Activated T-cell treated with anti-CD3 and anti-CD28 coated beads, Interleukin-2, amount 50 U/mL, for 1 hour (primary cell): ENCODE results near the gene TUBA4B.
A peak's percentile ranks its signal among the peaks of the same experiment; 100 is the strongest.
"Not testable (repeated sequence)": the region's sequence is repeated elsewhere in the genome, so short reads cannot be mapped to it uniquely, and the experiment has no call there.

Source experiments
- DNase-seq: peaks from one replicate; pipeline ENCODE4 v3.0.0-alpha.2; 2020

Gene TUBA4B

DNA sequence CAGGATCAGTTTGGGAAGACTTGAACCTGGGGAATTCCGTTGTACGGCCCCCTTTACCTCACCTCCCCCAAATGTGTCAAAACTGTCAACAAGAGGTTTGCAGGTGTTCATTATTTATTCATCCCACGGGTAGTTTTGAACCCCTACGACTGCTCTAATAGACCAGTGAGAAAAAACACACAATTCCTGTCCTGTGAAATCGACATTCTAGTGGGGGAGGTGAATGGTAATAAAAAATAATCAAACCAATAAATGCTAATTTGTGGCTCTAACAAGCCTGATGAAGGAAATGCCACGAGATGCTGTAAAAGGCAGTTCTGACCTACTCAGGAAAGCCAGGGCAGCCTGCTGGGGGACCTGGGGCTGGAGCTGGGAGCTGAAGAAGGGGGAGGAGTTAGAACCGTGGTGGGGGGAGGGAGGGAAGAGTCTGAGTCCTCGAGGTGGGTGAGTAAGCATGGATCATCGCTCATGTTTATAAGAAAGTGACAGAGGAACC, 25.7 kb downstream of the TUBA4B start:
- DNase-seq: no peak

DNA sequence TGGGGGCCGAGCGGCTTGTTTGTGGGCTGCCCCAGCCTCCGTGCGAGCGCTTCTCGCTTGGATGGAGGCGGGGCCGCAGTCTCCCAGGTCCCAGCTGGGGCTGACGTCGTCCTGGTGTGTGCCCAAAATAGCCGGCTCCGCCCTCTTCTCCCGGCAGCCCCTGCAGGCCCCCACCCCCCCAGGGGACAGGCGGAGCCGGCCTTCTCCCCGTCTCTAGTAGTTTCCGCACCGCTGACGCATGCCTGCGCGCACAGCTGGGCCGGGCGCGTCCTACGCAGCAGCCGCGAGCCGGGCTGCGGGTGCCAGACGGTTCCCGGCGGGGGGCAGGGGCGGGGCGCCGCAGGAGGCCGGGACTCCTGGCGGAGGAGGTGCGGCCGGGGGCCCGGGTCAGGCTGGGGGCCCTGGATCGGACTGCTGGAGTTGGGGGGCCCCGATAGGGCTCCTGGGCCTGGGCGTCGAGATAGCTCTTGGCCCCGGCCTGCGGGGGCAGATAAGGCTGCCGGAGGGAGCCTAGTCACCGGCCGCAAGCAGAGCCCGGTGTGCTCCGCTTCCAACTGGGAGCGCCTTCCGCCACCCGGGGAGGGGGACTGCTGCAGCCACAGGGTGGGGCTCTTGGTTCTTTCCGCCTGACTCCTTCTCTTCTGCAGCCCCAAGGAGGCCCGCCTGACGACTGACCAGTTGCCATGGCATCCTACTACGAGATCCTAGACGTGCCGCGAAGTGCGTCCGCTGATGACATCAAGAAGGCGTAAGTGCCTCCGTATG, 26.3 kb downstream of the TUBA4B start, which contains the start of gene DNAJB2:
Gene DNAJB2 (plus strand): TSS at position 216 of the 765 bp plus-strand sequence. CDS start 468 bp downstream, at position 684.
- peak; percentile 98 for DNase-seq

- no peak for DNase-seq
These were observed 27.0 kb downstream of the TUBA4B start for GRCh38 chr2:219279916-219280516.

DNA sequence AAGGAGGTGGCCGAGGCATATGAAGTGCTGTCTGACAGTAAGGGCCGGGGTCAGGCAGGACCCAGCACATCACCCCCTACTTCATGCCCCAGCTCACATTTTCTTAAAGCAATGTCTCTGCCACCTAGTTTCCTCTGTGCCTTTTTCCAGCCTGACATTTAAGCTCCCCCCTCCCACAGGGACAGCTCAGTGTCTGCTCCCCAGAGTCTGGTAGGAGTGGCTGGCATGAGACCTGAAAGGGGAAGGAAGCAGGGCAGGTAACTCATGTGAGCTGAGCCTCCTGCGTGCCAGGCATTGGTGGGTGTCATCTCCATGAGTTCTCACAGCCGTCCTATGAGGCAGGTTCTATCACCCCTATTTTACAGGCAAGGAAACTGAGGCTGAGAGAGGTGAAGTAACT, 27.6 kb downstream of the TUBA4B start:
- DNase-seq: no peak

DNA sequence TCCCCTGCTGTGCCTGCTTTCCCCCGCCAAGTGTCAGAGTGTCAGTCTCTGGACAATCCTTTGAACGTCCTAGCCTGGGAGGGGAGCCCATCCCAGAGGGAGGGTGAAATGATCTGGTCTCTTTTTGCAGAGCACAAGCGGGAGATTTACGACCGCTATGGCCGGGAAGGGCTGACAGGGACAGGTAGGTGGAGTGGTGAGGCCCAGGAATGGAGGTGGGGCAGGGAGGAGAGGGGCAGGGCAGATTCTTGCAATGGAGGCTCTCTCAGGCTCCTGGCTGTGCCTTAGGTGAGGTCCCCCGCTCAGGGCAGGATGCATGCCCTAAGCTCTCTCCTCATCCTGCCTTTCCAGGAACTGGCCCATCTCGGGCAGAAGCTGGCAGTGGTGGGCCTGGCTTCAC, 28.5 kb downstream of the TUBA4B start:
- no peak for DNase-seq

DNA sequence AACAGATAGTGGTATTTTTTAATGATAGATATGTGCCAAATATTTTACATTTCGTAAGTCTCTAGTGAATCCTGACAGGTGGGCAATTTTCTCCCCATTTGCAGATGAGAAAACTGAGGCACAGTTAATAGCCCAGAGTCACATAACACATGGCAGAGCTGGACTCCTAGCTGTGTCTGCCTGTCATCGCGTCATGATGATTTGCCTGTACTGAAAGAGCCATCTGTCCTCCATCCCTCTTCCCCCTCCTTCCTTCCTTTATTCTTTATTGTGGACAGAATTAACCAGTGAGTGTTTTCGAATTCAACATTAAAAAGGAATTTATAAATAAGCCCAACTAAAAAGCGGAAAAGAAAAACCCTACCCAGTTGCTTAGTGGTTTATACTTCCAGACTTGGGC, 29.3 kb downstream of the TUBA4B start:
- DNase-seq: no peak

GRCh38 chr2:219282943-219283581, 30.0 kb downstream of the TUBA4B start:
- no peak for DNase-seq

DNA sequence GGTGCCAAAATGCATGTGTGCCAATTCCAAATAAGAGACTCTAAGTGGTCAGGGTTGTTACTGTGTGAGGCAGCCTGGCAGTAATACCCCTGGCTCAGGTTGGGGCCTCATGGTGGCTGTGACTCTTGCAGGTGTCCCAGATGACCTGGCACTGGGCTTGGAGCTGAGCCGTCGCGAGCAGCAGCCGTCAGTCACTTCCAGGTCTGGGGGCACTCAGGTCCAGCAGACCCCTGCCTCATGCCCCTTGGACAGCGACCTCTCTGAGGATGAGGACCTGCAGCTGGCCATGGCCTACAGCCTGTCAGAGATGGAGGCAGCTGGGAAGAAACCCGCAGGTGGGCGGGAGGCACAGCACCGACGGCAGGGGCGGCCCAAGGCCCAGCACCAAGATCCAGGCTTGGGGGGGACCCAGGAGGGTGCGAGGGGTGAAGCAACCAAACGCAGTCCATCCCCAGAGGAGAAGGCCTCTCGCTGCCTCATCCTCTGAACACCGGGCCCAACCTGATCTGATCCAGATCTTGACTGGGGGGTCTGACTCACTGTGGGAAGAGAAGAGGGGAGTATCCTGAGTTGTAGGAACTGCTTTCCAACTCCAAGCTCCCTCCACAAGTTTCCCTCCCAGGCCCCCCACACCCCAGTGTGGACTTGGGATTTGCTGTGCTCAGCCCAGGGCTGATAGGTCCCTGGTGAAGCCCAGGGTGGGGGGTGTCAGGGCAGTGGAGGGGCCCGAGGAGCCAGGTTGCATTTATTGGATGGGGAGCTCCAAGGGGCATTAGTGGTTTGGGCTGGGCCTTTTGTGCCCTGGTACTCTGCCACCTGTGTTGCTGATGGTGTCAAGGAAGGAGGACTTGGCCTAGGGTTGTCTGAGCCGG, 31.7 kb downstream of the TUBA4B start:
- no peak for DNase-seq

GRCh38 chr2:219285373-219285735, 32.3 kb downstream of the TUBA4B start:
- DNase-seq: no peak

- DNase-seq: no peak
These were observed 32.9 kb downstream of the TUBA4B start for GRCh38 chr2:219285894-219286425.

GRCh38 chr2:219286436-219287115, 33.5 kb downstream of the TUBA4B start:
- DNase-seq: no peak

DNA sequence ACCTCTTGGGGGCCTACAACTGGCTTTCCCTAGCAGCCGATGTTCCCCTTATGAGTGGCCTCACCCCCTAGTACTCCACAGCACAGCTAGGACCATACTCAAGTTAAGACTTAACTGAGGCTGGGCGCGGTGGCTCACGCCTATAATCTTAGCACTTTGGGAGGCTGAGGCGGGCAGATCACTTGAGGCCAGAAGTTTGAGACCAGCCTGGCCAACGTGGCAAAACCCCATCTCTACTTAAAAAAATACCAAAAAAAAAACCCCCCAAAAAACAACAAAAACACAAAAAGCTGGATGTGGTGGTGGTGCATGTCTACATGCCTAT, 34.0 kb downstream of the TUBA4B start:
- not testable (repeated sequence) for DNase-seq

- DNase-seq: no peak
These were observed 34.7 kb downstream of the TUBA4B start for GRCh38 chr2:219287580-219288265.

- no peak for DNase-seq
These were observed 36.1 kb downstream of the TUBA4B start for GRCh38 chr2:219289195-219289536.

DNA sequence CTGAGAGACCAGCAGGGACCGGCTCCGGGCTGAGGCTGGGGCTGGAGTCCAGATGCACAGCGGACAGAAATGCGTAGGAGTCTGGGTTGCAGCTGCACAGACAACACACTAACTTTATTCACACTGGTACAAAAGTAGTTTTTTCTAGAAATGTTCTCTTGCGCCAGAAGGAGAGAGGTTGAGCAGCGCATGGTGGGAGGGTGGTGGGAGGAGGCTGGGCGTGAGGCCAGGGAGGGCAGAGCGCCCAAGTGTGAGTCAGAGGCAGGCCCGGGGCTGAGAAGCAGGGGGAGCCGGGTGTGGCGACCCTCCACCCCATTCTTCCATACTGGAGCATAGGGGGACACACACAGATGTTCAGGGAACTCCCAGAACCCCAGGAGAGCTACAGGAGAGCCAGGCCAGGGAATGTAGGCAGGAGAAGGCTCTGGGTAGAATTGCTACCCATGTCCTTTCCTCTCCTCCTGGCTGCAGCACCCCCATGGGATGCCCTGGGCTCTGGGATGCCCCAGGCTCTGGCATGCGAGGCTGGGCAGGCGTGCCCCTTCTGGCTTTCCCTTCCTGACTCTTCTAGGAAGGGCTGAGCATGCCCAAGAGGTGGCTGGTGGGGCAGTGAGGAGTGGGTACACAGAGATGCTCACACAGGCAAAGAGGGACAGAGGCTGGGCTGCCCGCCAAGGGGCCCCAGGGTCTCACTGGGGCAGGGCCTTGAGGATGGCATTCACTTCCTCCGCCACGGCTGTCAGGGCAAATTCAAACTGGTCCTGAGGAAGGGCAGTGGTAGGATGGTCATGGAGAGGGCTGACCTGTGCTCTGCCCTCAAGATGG, 36.7 kb downstream of the TUBA4B start:
- DNase-seq: peak; percentile 13

- DNase-seq: no peak
These were observed 37.5 kb downstream of the TUBA4B start for GRCh38 chr2:219290381-219291171.

- DNase-seq: no peak
These were observed 38.4 kb downstream of the TUBA4B start for GRCh38 chr2:219291394-219291793.

- no peak for DNase-seq
These were observed 39.0 kb downstream of the TUBA4B start for GRCh38 chr2:219291910-219292490.

- peak; percentile 10 for DNase-seq
These were observed 39.6 kb downstream of the TUBA4B start for GRCh38 chr2:219292616-219293015.
